Measurements from ENCODE around the gene SAMD11. TPM values are rescaled to one million over a fixed set of nuclear protein-coding genes. Genes with fewer than 3 reads are reported as not detected.
A peak's percentile ranks its signal among the peaks of the same experiment; 100 is the strongest.

SAMD11 gene
- total and polyA plus RNA-seq, 2 experiments from 2014 or later = 32.2 to 146 TPM

GRCh38 chr1:905071-905749 lies 18.5 kb upstream of the SAMD11 start:
- no peak overlapping the region for H3K27ac ChIP-seq
- DNase-seq (ENCODE audit: low read depth in 1 of 2, low spot score in 1 of 2) = peak in 1 of 2 donors; percentile 53
- TF ChIP-seq CTCF (IDR thresholded peaks at IDR 0.05; ENCODE audit: low read depth, low read length) = no peak
- no peaks in the 10 kb centered on the region for H3K36me3 ChIP-seq
- H3K4me3 ChIP-seq = peak overlapping the region; percentile 30
- H3K4me1 ChIP-seq (ENCODE audit: low read depth) = peaks cover 12% of the 10 kb centered on the region
- H3K27me3 ChIP-seq = peaks cover 8% of the 10 kb centered on the region
- no peaks in the 10 kb centered on the region for H3K9me3 ChIP-seq (ENCODE audit: low read depth)

GRCh38 chr1:905811-906599 lies 17.7 kb upstream of the SAMD11 start:
- no peak overlapping the region for H3K27ac ChIP-seq
- no peaks in the 10 kb centered on the region for H3K9me3 ChIP-seq (ENCODE audit: low read depth)
- no peak for TF ChIP-seq CTCF (IDR thresholded peaks at IDR 0.05; ENCODE audit: low read depth, low read length)
- H3K4me3 ChIP-seq = no peak overlapping the region
- DNase-seq (ENCODE audit: low read depth in 1 of 2, low spot score in 1 of 2) = no peak
- no peaks in the 10 kb centered on the region for H3K36me3 ChIP-seq
- peaks cover 12% of the 10 kb centered on the region for H3K4me1 ChIP-seq (ENCODE audit: low read depth)
- peaks cover 5% of the 10 kb centered on the region for H3K27me3 ChIP-seq

GRCh38 chr1:906600-907420 lies 16.9 kb upstream of the SAMD11 start:
- no peak for TF ChIP-seq CTCF (IDR thresholded peaks at IDR 0.05; ENCODE audit: low read depth, low read length)
- no peaks in the 10 kb centered on the region for H3K36me3 ChIP-seq
- H3K27me3 ChIP-seq = peaks cover 5% of the 10 kb centered on the region
- H3K4me1 ChIP-seq (ENCODE audit: low read depth) = peaks cover 12% of the 10 kb centered on the region
- no peaks in the 10 kb centered on the region for H3K9me3 ChIP-seq (ENCODE audit: low read depth)
- DNase-seq (ENCODE audit: low read depth in 1 of 2, low spot score in 1 of 2) = peak; percentile 35 to 48
- H3K4me3 ChIP-seq = no peak overlapping the region
- H3K27ac ChIP-seq = no peak overlapping the region

DNA sequence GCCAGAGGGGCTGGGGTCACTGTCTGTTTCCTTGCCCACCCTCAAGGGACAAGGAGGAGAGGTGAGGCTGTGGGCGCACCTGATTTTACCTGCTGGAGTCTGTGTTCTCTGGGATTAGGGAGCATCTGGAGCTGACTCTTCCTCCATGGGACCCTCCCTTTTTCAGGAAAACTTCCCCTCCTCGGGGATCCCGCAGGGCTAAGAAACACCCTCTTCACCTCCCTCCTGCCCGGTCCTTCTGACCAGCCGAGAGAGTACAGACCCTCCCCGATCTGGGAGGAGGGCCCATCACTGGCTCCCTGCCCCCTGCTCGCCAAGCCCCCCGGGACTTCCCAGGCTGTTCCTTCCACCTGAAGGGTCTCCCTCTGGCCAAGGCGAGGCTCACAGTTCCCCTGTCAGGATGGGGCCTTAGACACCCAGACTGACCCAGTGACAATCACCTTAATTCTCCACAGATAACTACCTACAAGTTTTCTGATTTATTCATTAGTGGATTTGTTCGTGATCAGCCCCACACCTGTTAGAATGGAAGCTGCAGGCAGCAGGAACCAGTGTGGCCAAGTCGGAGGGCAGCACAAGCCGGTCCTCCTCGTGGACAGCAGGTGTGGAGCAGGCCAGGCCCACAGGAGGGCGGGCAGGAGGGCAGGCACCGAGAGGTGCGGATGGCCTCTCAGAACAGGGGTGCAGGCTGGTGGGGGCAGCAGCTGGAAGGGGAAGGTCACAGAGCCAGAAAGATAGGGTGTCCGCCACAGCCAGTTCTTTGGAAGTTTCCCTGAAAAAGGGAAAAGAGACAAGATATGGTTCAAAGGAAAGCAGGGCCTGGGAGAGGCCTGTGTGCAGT lies 15.9 kb upstream of the SAMD11 start:
- Histone ChIP-seq H3K27me3 (peaks cover 5% of the 10 kb centered on the region), H3K27ac (no peak overlapping the region), H3K9me3 (ENCODE audit: low read depth) (no peaks in the 10 kb centered on the region), H3K4me1 (ENCODE audit: low read depth) (peaks cover 12% of the 10 kb centered on the region), H3K36me3 (no peaks in the 10 kb centered on the region), H3K4me3 (no peak overlapping the region)
- no peak for TF ChIP-seq CTCF (IDR thresholded peaks at IDR 0.05; ENCODE audit: low read depth, low read length)
- DNase-seq (ENCODE audit: low read depth in 1 of 2, low spot score in 1 of 2) = no peak

DNA sequence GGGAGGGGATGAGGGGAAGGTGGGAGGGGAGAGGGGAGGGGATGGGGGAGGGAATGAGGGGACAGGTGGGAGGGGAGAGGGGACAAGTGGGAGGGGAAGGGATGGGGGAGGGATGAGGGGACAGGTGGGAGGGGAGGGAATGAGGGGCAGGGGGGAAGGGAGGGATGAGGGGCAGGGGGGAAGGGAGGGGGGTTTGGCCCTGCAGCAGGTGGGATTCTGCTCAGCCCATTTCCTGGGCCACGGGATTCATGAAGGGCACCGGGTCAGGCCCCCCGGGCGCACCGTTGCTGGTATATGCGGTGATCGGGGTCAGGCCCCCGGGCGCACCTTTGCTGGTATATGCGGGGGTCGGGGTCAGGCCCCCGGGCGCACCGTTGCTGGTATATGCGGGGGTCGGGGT lies 15.1 kb upstream of the SAMD11 start:
- no peak for DNase-seq (ENCODE audit: low read depth in 1 of 2, low spot score in 1 of 2)
- Histone ChIP-seq H3K4me1 (ENCODE audit: low read depth) (peaks cover 12% of the 10 kb centered on the region), H3K36me3 (no peaks in the 10 kb centered on the region), H3K27me3 (peaks cover 3% of the 10 kb centered on the region), H3K4me3 (no peak overlapping the region), H3K27ac (no peak overlapping the region), H3K9me3 (ENCODE audit: low read depth) (no peaks in the 10 kb centered on the region)
- TF ChIP-seq CTCF (IDR thresholded peaks at IDR 0.05; ENCODE audit: low read depth, low read length) = no peak
